Kidney glomerular epithelial cell (primary cell): Measurements from ENCODE around the gene ARHGEF1.

Experiments used
- DNase-seq: peaks from one replicate; lab custom pipeline; 2025; lab: John Stamatoyannopoulos, UW

The ARHGEF1 gene

DNA sequence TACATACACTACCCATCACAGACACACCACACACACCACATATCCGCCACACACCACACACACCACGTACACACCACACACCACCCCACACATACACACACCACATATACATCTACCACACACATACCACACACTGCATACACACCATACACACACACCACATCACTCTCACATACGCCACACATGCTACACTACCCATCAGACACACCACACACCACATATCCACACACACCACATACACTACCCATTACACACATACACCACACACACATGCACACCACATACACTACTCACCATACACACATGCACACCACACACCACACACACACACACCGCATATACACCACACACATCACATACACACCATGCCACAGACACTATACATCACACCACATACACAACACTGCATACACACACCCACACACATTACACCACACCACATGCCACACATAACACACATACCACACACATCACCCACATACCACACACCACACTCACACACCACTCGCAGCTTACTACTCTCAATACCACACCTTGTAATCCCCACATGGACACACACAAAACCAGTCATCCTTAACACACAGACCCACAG is 35.8 kb downstream of the ARHGEF1 start:
- no peak for DNase-seq

- no peak for DNase-seq
These were observed 37.1 kb downstream of the ARHGEF1 start for GRCh38 chr19:41919948-41920712.

- DNase-seq = no peak
These were observed 38.0 kb downstream of the ARHGEF1 start for GRCh38 chr19:41920882-41921576.

- DNase-seq = no peak
These were observed 38.9 kb downstream of the ARHGEF1 start for GRCh38 chr19:41921577-41922576.

GRCh38 chr19:41922585-41922984 is 39.6 kb downstream of the ARHGEF1 start:
- no peak for DNase-seq

DNA sequence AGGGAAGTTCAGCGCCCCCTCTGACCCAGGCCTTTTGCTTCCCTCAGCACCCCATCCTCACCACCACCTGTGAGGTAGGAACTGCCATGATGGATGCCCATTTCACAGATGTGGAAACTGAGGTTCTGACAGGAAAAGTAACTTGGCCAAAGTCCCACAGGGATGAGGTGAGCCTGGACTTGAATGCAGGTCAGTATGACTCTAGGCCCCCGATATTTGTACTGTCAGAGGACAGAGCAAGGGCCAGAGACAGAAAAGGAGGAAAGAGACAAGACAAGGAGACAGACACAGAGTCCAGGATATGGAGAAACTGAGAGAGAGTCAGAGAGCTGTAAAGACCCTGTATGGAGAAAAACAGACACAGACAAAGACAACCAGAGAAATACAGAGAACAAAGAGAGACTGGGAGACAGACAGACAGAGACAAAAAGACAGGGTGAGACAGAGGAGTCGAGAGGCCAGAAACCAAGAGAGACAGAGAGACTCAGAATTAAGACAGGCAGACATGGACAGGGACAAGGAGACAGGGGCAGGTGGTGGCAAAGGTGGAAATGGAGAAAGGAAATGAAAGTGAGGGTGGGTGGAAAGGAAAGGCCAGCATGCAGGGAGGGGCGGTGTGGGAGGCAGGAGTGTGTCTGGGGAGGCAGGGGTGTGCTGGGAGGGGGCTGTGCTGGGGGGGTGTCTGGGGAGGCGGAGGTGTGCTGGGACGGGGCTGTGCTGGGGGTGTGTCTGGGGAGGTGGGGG is 40.2 kb downstream of the ARHGEF1 start:
- no peak for DNase-seq

GRCh38 chr19:41924151-41925145 is 41.5 kb downstream of the ARHGEF1 start:
- DNase-seq = no peak

DNA sequence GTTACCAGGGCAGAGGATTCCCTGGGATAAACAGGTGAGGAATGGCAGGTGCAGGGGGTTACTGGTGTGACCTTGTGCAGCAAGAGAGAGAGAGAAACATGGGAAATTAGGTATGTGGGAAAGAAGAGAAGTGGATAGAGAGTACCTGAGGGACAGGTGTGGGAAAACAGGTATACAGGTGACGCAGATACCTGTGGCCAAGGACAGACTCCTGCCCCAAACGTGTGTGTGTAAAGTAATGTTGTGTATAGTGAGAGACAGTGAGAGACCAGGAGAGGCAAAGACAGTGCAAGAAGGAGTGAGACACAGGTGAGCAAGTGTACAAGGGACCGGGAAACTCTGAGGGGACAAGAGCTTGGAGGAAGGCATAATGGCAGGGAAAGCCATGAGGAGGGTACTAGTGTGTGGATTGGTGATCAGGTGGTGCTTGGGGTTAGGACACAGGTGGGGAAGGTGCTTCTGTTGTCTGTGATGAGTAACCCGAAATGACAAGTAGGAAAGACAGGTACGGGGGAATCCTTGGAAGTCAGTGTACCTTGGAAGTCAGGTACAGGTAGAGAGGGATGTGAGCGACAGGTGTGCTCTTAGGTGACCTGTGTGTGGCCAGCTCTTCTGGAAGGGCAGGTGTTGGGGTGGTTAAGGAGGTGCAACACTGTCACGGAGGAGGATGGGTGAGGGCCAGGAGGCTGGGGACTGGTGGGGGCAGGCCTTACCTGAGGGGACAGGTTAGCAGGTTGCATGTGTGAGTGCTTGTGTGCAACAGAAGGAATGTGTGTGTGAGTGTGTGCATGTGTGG is 42.4 kb downstream of the ARHGEF1 start:
- no peak for DNase-seq

GRCh38 chr19:41926028-41926762 is 43.2 kb downstream of the ARHGEF1 start:
- no peak for DNase-seq

- no peak for DNase-seq
These were observed 43.9 kb downstream of the ARHGEF1 start for GRCh38 chr19:41926763-41927496.

GRCh38 chr19:41927497-41928192 is 44.7 kb downstream of the ARHGEF1 start:
- no peak for DNase-seq

- DNase-seq = no peak
These were observed 45.3 kb downstream of the ARHGEF1 start, which contains the start of gene ERFL for GRCh38 chr19:41928221-41928683. ERFL (minus strand) TSS chr19:41928449; CDS start chr19:41912919, 15,530 bp downstream.

GRCh38 chr19:41928754-41929535 is 46.0 kb downstream of the ARHGEF1 start:
- DNase-seq = no peak

DNA sequence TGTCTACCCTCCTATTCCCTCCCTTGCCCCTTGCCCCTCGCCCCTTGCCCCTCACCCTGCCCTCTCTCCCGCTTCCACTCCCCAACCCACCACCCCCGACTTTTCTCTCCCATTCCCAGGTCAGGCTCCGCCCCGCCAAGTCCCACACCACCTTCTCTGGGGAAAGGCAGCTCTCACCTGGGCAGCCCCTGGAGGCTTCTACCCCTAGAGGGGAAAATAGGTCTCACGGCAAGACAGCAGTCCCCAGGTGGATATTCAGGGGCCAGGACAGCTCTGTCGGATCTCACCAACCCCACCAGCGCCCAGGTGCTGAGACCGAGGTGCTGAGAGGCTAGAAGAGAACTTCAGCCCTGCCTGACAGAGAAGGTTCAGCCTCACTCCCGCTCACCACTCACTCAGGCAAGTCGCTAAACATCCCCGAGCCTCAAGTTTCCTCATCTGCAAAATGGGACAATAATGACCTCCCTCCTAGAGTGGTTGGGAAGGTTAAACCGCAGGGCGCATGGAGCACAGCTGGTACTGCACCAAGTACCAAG is 46.6 kb downstream of the ARHGEF1 start:
- DNase-seq = no peak

- DNase-seq = no peak
These were observed 47.3 kb downstream of the ARHGEF1 start for GRCh38 chr19:41930322-41930722.
